Measurements from ENCODE around the gene TRIM14. TPM values are rescaled to one million over a fixed set of nuclear protein-coding genes. Genes with fewer than 3 reads are reported as not detected.
A peak's percentile ranks its signal among the peaks of the same experiment; 100 is the strongest.

Gene TRIM14
- total and polyA plus RNA-seq, 2 of the 13 experiments (the other 11 are each of a cell fraction or from before 2014, with no cell fraction given): 9.2 to 13.0 TPM

- TF ChIP-seq RERE (CRISPR knock-in tag; IDR thresholded peaks at IDR 0.05; ENCODE audit: low read depth): no peak
- TF ChIP-seq PAXIP1 (CRISPR knock-in tag; conservative IDR thresholded peaks at IDR 0.05): peak; percentile 64
- peak; percentile 57; the same call in 1 of the 2 replicates for TF ChIP-seq ZNF629 (CRISPR knock-in tag; conservative IDR thresholded peaks at IDR 0.05)
- no peak for TF ChIP-seq MED13 (CRISPR knock-in tag; IDR thresholded peaks at IDR 0.05)
- peak; percentile 35; the same call in 1 of the 2 replicates for TF ChIP-seq CTCF (CRISPR knock-in tag; IDR thresholded peaks at IDR 0.05)
- TF ChIP-seq EP300 (IDR thresholded peaks at IDR 0.05; ENCODE audit: low read depth in 2 of 2, low read length in 2 of 2): peak in 1 of 2 experiments; percentile 43; a peak in 1 of 4 replicates
- no peak for TF ChIP-seq EP300 (CRISPR knock-in tag; IDR thresholded peaks at IDR 0.05; ENCODE audit: borderline replicate concordance)
- no peak for TF ChIP-seq ZUFSP (CRISPR knock-in tag; IDR thresholded peaks at IDR 0.05; ENCODE audit: borderline replicate concordance)
- peak; percentile 57; the same call in 1 of the 2 replicates for TF ChIP-seq RXRB (CRISPR knock-in tag; IDR thresholded peaks at IDR 0.05; ENCODE audit: borderline replicate concordance)
- TF ChIP-seq SIN3A (IDR thresholded peaks at IDR 0.05; ENCODE audit: borderline replicate concordance, low read depth, low read length): peak; percentile 35; the same call in 1 of the 2 replicates
- peak; percentile 41; the same call in 1 of the 2 replicates for TF ChIP-seq ZNF670 (CRISPR knock-in tag; IDR thresholded peaks at IDR 0.05; ENCODE audit: borderline replicate concordance)
- TF ChIP-seq NFKBIZ (CRISPR knock-in tag; IDR thresholded peaks at IDR 0.05): no peak
These were observed 910 bp downstream of the TRIM14 start (continued) for GRCh38 chr9:98117984-98118639.

Data from HepG2 (cell line).